HG03045 (cell line): ENCODE measurements around the gene ENC1.

Experiments used
- ATAC-seq: cut with Tn5 transposase; IDR thresholded peaks from one replicate; pipeline ENCODE4 v1.9.1; 2021; ENCODE audit warnings: mild to moderate bottlenecking, moderate library complexity; ENCODE audit not compliant: unreplicated experiment

Gene ENC1

DNA sequence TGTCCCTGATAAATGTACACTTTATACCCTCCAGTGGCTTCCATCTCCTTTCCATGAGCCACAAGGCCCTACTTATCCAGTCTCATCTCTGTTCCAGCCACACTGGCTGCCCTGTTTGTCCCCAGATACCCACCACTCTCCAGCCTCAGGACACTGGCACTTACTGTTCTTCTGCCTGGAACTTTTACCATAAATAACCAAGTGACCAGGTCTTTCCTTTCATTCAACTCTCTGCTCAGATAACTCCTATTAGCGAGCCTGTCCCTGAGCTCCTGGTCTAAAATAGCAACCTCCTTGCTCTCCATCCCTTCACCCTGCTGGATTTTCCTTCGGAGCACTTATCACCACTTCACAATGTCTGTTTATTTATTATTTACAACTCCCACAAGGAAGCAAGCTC lies 16.6 kb upstream of the ENC1 start:
- no peak for ATAC-seq

DNA sequence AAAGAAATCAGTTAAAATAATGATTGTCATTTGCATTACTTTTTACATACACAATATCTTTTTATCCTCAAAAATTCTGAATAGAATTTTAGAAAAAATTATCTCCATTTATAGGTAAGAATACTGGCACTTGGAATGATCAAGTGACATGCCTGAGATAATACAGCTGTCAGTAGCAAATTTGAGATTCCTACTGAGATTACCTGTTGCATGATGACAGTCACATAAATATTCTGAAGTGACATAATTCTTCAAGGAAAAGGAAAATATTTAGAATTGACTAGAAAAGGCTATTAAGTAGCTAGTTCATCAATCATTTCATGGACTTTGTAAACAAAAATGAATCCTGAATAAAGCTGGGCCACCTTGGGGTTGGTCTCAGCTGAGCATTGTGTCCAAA lies 15.2 kb upstream of the ENC1 start:
- no peak for ATAC-seq

GRCh38 chr5:74655206-74655605 lies 14.7 kb upstream of the ENC1 start:
- no peak for ATAC-seq

DNA sequence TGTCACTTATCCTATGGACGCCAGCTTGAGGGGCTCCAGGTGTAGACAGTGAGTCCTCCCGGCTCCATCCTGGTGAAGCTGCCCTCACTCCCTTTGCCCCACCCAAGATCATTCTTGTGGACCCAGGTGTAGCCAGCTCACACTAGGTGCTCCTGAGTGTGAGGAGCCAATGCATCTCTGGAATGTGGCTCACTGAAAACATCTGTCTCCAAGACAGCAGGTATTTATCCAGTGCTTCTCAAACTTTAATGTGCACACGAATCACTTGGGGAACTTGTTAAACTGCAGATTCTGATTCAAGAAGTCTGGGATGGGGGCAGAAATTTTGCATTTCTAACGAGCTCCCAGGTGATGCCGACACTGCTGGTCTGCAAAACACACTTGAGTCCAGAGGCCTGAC lies 13.5 kb upstream of the ENC1 start:
- no peak for ATAC-seq

- ATAC-seq = no peak
Measured at GRCh38 chr5:74652576-74652975, 12.0 kb upstream of the ENC1 start.

DNA sequence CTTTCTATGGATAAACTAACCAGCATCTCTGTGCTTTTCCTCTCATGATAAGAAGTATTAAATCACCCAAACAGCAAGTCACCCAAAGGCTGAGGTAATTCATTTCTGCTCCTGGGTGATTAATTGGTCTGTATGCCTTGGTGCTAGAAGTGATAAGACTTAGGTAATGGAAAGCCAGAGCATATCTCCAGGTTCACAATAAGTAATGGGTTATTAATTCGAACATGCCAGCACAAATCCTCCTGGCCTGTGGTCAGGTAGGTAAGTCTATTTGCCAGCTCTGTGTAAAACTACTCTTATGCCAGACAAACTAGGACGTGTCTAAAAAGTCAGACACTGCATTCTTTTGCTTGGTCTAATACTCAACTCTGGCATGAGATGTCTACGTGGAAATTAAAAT lies 11.2 kb upstream of the ENC1 start:
- no peak for ATAC-seq

- no peak for ATAC-seq
Measured at GRCh38 chr5:74649421-74649973, 9.0 kb upstream of the ENC1 start.

- ATAC-seq = peak; percentile 71
Measured at GRCh38 chr5:74648835-74649293, 8.3 kb upstream of the ENC1 start.

DNA sequence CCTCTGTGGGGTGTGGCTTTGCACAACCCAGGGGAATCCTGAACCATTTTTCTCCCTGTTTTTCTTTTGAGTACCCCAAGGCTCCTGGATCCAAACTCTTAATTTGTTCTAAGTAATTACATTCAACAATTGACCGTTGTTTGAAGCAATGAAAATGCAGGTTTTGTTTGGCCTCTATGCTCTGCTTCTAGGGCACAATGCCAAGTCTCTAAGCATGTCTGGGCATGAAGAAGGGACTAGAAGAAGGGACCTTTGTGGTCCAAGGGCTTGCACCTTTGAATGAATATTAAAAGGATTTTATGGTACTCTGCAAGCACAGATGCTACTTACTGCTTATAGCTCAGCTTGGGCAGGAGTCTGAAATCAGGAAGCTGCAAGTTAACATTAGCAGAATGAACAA lies 6.6 kb upstream of the ENC1 start:
- ATAC-seq = no peak

- no peak for ATAC-seq
Measured at GRCh38 chr5:74643111-74643562, 2.6 kb upstream of the ENC1 start.

DNA sequence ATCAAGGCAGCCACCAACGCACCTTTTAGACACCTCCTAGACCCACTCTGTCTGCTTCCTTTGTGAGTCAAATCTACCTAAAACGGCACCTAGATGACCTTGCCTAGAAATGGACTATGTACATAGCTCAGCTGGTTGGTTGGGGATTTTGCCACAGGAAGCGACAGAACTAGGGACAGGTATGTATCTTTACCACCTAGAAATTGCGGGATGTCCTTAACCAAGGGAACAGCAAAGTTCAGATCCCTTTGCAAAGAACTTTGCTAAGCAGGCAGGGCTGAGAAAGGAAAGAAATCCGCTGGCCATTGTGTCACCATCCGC lies 2.0 kb upstream of the ENC1 start:
- no peak for ATAC-seq

- no peak for ATAC-seq
Measured at GRCh38 chr5:74641735-74642542, 1.4 kb upstream of the ENC1 start.

DNA sequence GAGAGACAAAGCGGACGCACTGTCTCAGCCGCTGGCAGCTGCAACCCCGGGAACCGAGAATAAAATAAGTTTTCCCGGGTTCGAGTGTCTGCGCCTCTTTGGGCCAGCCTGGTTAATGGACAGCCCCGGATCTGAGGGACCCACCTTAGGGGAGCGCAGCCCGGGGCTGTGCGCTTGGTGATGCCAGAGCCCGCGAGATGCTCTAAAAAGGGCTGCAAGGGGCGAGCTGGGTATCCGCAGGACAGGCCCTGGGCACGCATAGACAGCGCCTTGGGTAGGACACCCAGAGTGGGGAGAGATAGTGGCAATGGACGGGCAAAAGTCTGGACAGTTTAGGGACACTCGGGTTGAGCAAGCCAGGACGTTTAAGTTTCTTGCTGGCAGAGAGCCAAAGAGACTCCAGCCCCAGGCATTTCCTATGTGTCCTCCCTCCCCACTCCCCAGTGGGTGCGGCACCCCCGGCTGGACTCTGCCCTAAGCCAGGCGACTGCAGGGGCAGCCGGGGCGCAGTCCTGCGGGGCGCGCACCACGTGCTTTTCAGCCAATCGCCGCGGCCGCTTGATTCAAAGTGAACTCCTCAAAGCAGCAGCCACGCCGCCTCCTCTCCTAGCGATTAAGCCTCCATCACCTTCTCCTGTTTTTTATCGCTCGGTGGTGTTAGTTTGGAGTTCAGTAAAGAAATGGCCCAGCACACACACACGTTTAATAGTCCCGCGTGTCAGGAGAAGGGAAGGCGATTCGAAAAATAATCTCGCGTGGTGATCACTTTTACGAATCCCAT lies 616 bp upstream of the ENC1 start:
- peak; percentile 24 for ATAC-seq

DNA sequence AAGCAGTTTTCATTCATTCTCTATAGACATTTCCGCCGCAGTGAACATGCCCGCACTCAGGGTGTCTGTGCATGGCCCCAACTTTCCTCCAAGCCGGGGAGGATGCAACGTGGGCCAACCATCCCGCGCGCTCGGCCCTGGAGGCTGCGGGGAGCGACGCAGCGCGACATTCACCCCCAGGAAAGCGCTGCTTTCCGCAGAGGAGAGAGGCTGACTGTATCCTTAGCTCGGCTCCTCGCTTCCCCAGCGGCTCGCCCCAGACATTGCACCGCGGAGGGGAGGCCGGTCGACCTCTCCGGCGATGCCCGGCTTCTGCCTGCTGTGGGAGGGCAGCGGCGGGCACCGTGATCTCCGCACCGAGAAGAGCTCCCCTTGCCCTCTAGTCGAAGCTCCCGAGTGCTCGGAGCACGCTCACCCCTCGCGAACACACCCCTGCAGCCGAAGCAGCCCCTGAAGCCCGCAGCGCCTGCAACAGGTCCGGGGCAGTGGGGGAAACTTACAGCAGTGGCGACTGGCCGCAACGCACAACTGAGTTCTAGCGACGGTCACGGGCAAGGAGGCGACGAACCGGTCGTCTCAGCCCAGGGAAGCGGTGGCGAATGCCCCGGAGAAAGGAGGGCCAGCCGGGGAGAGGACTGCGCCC lies 600 bp downstream of the ENC1 start:
- ATAC-seq = peak; percentile 29

DNA sequence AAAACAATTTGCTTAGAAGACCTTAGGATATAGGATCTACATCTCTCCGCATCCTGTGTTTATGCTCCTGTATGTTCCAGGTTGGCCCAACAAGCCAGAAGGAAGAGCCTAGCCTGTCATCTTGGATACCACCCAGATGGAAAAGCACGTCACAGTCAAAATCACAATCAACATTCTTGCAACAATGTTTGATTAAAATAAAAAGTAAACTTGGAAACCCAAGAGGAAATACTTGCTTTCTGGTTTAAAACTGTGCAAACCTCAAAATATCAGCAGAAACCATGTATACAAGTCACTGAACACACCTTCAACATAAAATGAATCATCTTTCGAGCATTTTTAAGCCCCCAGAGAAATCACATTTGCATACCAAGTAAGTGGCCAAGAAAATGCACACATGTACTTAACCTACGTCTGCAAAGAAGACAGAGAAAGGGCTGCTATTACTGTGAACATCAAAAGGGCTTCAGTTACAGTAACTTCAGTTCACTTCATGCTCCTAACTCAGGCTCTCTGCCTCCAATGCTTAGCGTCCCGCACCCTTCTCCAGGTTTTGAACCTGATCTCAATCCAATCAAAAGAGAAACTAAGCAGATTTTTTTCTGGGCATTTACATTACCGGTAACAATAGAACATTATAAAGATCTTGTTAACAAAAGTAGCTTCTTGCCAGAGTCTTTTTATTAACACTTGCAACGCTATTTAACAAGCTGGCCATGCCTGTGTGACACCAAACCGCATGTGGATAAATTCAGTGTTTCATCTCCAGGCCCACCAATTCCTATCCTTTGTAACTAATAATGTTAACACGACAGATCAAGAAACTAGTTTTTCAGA lies 1.3 kb downstream of the ENC1 start:
- ATAC-seq = no peak

GRCh38 chr5:74638544-74638969 lies 2.0 kb downstream of the ENC1 start:
- ATAC-seq = no peak

DNA sequence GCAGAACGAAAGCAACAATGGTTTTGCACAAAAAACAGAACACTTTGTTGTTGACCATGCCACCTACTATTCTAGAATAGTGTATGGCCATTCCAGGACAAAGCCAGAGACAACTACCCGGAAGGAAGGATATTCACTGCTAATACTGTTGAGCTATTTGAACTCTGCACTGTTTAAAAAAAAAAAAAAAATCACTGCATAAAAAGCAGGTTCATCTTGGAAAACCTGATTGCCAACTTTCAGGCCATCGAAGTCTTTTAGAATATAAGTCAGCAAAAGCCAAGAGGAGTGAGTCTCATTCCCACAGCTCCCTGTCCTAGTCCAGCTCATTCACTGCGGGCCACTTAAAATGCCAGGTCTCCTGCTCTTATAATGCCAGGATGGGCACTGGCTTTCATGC lies 4.0 kb downstream of the ENC1 start:
- no peak for ATAC-seq

GRCh38 chr5:74636149-74636548 lies 4.4 kb downstream of the ENC1 start:
- ATAC-seq = no peak

DNA sequence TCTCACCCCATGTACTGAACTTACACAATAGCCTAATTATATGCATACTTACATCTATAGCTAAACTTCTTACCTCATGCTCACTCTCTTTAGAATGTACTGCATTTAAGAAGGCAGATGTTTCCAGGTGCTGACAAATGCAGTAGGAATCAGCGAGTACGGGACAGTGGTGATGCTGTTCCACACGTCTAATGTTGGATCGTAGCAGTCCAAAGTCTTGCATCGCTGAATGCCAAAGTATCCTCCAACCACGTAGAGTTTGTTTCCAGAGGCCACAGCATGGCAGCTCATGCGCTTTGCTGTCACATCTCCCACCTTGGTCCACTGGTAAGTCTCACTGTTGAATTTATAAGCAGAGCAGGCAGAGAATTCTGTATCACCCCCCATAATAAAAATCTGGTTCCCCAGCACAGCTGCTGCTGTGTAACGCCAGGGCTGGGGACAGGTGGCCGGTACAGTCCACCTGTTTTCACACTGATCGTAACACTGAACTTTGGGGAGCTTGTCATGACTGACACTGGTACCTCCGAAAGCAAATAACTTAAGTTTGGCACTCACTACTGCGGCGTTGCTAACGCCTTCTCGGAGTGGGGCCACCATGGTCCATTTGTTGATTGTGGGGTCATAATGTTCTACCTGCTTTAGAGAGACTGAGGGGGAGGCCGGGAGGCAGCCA lies 5.8 kb downstream of the ENC1 start:
- no peak for ATAC-seq

DNA sequence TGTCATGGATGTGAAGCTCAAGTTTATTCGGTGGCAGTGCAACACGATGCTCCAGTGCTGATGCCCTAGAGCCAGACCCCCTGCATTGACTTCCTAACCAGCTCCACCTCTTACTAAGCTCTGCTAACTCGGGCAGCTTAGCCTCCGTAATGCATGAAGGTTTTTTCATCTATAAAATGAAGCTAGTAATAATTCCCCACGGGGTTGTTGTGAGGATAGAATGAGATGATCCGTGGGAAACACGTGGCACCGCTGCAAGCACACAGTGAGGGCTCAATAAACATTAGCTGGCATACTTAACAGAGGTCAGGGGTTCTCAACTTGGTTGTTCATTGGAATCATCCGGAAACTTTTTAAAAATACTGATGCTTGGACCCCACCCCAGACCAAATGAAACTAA lies 6.8 kb downstream of the ENC1 start:
- ATAC-seq = no peak
